Measurements from ENCODE around the gene RBKS.
A peak's percentile ranks its signal among the peaks of the same experiment; 100 is the strongest.

The RBKS gene

GRCh38 chr2:27849558-27850205 lies 40.5 kb downstream of the RBKS start:
- in situ Hi-C loops (cut with HindIII; ENCODE audit: low pct_ligation_motif_present, low pct_unique_long_range_greater_than_20kb, low sequenced_read_pairs): no loop called here
- DNase-seq: no peak

- no peak for DNase-seq
- in situ Hi-C loops (cut with HindIII; ENCODE audit: low pct_ligation_motif_present, low pct_unique_long_range_greater_than_20kb, low sequenced_read_pairs): no loop called here
Observed at GRCh38 chr2:27847333-27847732, 42.9 kb downstream of the RBKS start.

- DNase-seq: no peak
- in situ Hi-C loops (cut with HindIII; ENCODE audit: low pct_ligation_motif_present, low pct_unique_long_range_greater_than_20kb, low sequenced_read_pairs): no loop called here
Observed at GRCh38 chr2:27844821-27845255, 45.3 kb downstream of the RBKS start.

GRCh38 chr2:27843992-27844391 lies 46.2 kb downstream of the RBKS start:
- in situ Hi-C loops (cut with HindIII; ENCODE audit: low pct_ligation_motif_present, low pct_unique_long_range_greater_than_20kb, low sequenced_read_pairs): no loop called here
- DNase-seq: no peak

- in situ Hi-C loops (cut with HindIII; ENCODE audit: low pct_ligation_motif_present, low pct_unique_long_range_greater_than_20kb, low sequenced_read_pairs): no loop called here
- no peak for DNase-seq
Observed at GRCh38 chr2:27842894-27843293, 47.3 kb downstream of the RBKS start.

- in situ Hi-C loops (cut with HindIII; ENCODE audit: low pct_ligation_motif_present, low pct_unique_long_range_greater_than_20kb, low sequenced_read_pairs): no loop called here
- no peak for DNase-seq
Observed at GRCh38 chr2:27839022-27839618, 51.1 kb downstream of the RBKS start.

- in situ Hi-C loops (cut with HindIII; ENCODE audit: low pct_ligation_motif_present, low pct_unique_long_range_greater_than_20kb, low sequenced_read_pairs): no loop called here
- no peak for DNase-seq
Observed at GRCh38 chr2:27838502-27838901, 51.7 kb downstream of the RBKS start.

GRCh38 chr2:27833931-27834330 lies 56.3 kb downstream of the RBKS start:
- in situ Hi-C loops (cut with HindIII; ENCODE audit: low pct_ligation_motif_present, low pct_unique_long_range_greater_than_20kb, low sequenced_read_pairs): no loop called here

GRCh38 chr2:27832396-27832795 lies 57.8 kb downstream of the RBKS start:
- in situ Hi-C loops (cut with HindIII; ENCODE audit: low pct_ligation_motif_present, low pct_unique_long_range_greater_than_20kb, low sequenced_read_pairs): no loop called here
- peak; percentile 96 for DNase-seq

More at GRCh38 chr2:27833931-27834330, 56.3 kb downstream of the RBKS start:
- peak; percentile 29 for DNase-seq

GRCh38 chr2:27831279-27832050 lies 58.7 kb downstream of the RBKS start:
- in situ Hi-C loops (cut with HindIII; ENCODE audit: low pct_ligation_motif_present, low pct_unique_long_range_greater_than_20kb, low sequenced_read_pairs): no loop called here
- peak; percentile 44 for DNase-seq

- in situ Hi-C loops (cut with HindIII; ENCODE audit: low pct_ligation_motif_present, low pct_unique_long_range_greater_than_20kb, low sequenced_read_pairs): no loop called here
- no peak for DNase-seq
Observed at GRCh38 chr2:27830656-27831055, 59.5 kb downstream of the RBKS start.

GRCh38 chr2:27829791-27830190 lies 60.4 kb downstream of the RBKS start:
- in situ Hi-C loops (cut with HindIII; ENCODE audit: low pct_ligation_motif_present, low pct_unique_long_range_greater_than_20kb, low sequenced_read_pairs): no loop called here

GRCh38 chr2:27828305-27828704 lies 61.9 kb downstream of the RBKS start:
- no peak for DNase-seq
- in situ Hi-C loops (cut with HindIII; ENCODE audit: low pct_ligation_motif_present, low pct_unique_long_range_greater_than_20kb, low sequenced_read_pairs): no loop called here

More at GRCh38 chr2:27829791-27830190, 60.4 kb downstream of the RBKS start:
- DNase-seq: no peak

GRCh38 chr2:27824401-27824800 lies 65.8 kb downstream of the RBKS start:
- DNase-seq: no peak
- in situ Hi-C loops (cut with HindIII; ENCODE audit: low pct_ligation_motif_present, low pct_unique_long_range_greater_than_20kb, low sequenced_read_pairs): no loop called here

GRCh38 chr2:27823569-27823968 lies 66.6 kb downstream of the RBKS start:
- in situ Hi-C loops (cut with HindIII; ENCODE audit: low pct_ligation_motif_present, low pct_unique_long_range_greater_than_20kb, low sequenced_read_pairs): no loop called here

GRCh38 chr2:27823135-27823534 lies 67.1 kb downstream of the RBKS start:
- in situ Hi-C loops (cut with HindIII; ENCODE audit: low pct_ligation_motif_present, low pct_unique_long_range_greater_than_20kb, low sequenced_read_pairs): no loop called here
- DNase-seq: no peak

More at GRCh38 chr2:27823569-27823968, 66.6 kb downstream of the RBKS start:
- DNase-seq: no peak

- no peak for DNase-seq
- in situ Hi-C loops (cut with HindIII; ENCODE audit: low pct_ligation_motif_present, low pct_unique_long_range_greater_than_20kb, low sequenced_read_pairs): no loop called here
Observed at GRCh38 chr2:27822049-27822448, 68.1 kb downstream of the RBKS start.

- in situ Hi-C loops (cut with HindIII; ENCODE audit: low pct_ligation_motif_present, low pct_unique_long_range_greater_than_20kb, low sequenced_read_pairs): no loop called here
- no peak for DNase-seq
Observed at GRCh38 chr2:27815860-27816438, 74.2 kb downstream of the RBKS start.

- no peak for DNase-seq
- in situ Hi-C loops (cut with HindIII; ENCODE audit: low pct_ligation_motif_present, low pct_unique_long_range_greater_than_20kb, low sequenced_read_pairs): no loop called here
Observed at GRCh38 chr2:27814758-27815157, 75.4 kb downstream of the RBKS start.
